ENCODE results near the gene HEATR1.
"Not testable (repeated sequence)": the region's sequence is repeated elsewhere in the genome, so short reads cannot be mapped to it uniquely, and the experiment has no call there.

The HEATR1 gene

GRCh38 chr1:236580404-236580803 lies 23.9 kb downstream of the HEATR1 start:
- not testable (repeated sequence) for DNase-seq

- no peak for DNase-seq
These were observed 25.7 kb downstream of the HEATR1 start for GRCh38 chr1:236578661-236579060.

GRCh38 chr1:236577041-236577440 lies 27.3 kb downstream of the HEATR1 start:
- not testable (repeated sequence) for DNase-seq

GRCh38 chr1:236576004-236576403 lies 28.3 kb downstream of the HEATR1 start:
- no peak for DNase-seq

GRCh38 chr1:236575523-236575922 lies 28.8 kb downstream of the HEATR1 start:
- no peak for DNase-seq

- DNase-seq = no peak
These were observed 35.9 kb downstream of the HEATR1 start for GRCh38 chr1:236568285-236568894.

GRCh38 chr1:236565530-236565929 lies 38.8 kb downstream of the HEATR1 start:
- no peak for DNase-seq

- no peak for DNase-seq
These were observed 42.3 kb downstream of the HEATR1 start for GRCh38 chr1:236561976-236562375.

GRCh38 chr1:236560213-236560771 lies 44.0 kb downstream of the HEATR1 start:
- no peak for DNase-seq

- no peak for DNase-seq
These were observed 45.5 kb downstream of the HEATR1 start for GRCh38 chr1:236558846-236559245.

- DNase-seq = no peak
These were observed 46.2 kb downstream of the HEATR1 start for GRCh38 chr1:236558081-236558480.

GRCh38 chr1:236556606-236557005 lies 47.7 kb downstream of the HEATR1 start:
- DNase-seq = no peak

GRCh38 chr1:236553370-236553769 lies 50.9 kb downstream of the HEATR1 start:
- DNase-seq = no peak

GRCh38 chr1:236552901-236553300 lies 51.4 kb downstream of the HEATR1 start:
- no peak for DNase-seq

GRCh38 chr1:236552096-236552495 lies 52.2 kb downstream of the HEATR1 start:
- no peak for DNase-seq

- DNase-seq = no peak
These were observed 53.1 kb downstream of the HEATR1 start for GRCh38 chr1:236550961-236551851.

GRCh38 chr1:236548452-236548851 lies 55.9 kb downstream of the HEATR1 start:
- DNase-seq = no peak

- DNase-seq = no peak
These were observed 58.6 kb downstream of the HEATR1 start for GRCh38 chr1:236545621-236546169.

GRCh38 chr1:236543065-236543669 lies 61.1 kb downstream of the HEATR1 start:
- DNase-seq = no peak

- no peak for DNase-seq
These were observed 62.6 kb downstream of the HEATR1 start for GRCh38 chr1:236541710-236542109.

GRCh38 chr1:236540813-236541465 lies 63.4 kb downstream of the HEATR1 start:
- no peak for DNase-seq

- DNase-seq = no peak
These were observed 67.8 kb downstream of the HEATR1 start for GRCh38 chr1:236536540-236536939.
